Vagina (tissue), 2 donors: ENCODE measurements around the gene GINS3. TPM values are rescaled to one million over a fixed set of nuclear protein-coding genes. Genes with fewer than 3 reads are reported as not detected.
"Not testable (repeated sequence)": the region's sequence is repeated elsewhere in the genome, so short reads cannot be mapped to it uniquely, and the experiment has no call there.

ENCODE experiments used
- DNase-seq, 2 donors: peaks; one replicate each; pipeline ENCODE4 v3.0.0-alpha.2; 2017; ENCODE audit errors: extremely low spot score in 2 of 2
- H3K27ac ChIP-seq: fragments of 200-600 bp; sonication (generic); one replicate; pipeline ENCODE4 v1.5.1; 2019
- H3K27me3 ChIP-seq: fragments of 200-600 bp; sonication (generic); one replicate; pipeline ENCODE4 v1.5.1; 2019
- H3K36me3 ChIP-seq, 2 donors: fragments of 200-600 bp; sonication (generic); one replicate each; pipeline ENCODE4 v1.5.1; 2017 to 2019
- H3K4me1 ChIP-seq: fragments of 200-600 bp; sonication (generic); one replicate; pipeline ENCODE4 v1.5.1; 2019
- H3K4me3 ChIP-seq, 2 donors: fragments of 200-600 bp; sonication (generic); 1 replicate in 1 of 2; 2 replicates in 1 of 2; pipeline ENCODE4 v1.5.1; 2016 to 2019
- H3K9me3 ChIP-seq: fragments of 200-600 bp; sonication (generic); one replicate; pipeline ENCODE4 v1.5.1; 2019
- POLR2A ChIP-seq, 2 donors: fragments of 450-650 bp; IDR thresholded peaks; one replicate each; pipeline ENCODE4 v1.6.1; 2017; ENCODE audit warnings: antibody characterized with exemption in 2 of 2, mild to moderate bottlenecking in 2 of 2, moderate library complexity in 2 of 2
- POLR2AphosphoS5 ChIP-seq, 2 donors: sonication (generic); formaldehyde crosslinking; IDR thresholded peaks; one replicate each; pipeline ENCODE4 v1.9.0; 2017; ENCODE audit warnings: antibody characterized with exemption in 2 of 2, mild to moderate bottlenecking in 2 of 2, low read depth in 1 of 2; ENCODE audit not compliant: insufficient read depth in 1 of 2
- intact Hi-C: fragments of 100-400 bp; cut with DNase I; formaldehyde crosslinking; loops from one replicate; pipeline ENCODE4 v1.15.1; 2023
- total RNA-seq: library from RNA; depleted of rRNA; stranded (reverse); fragments of >200 nt; gene quantifications from one replicate; pipeline ENCODE4 v1.2.3, GENCODE V29; 2016
- TF ChIP-seq, protein P1 (sequence below), 3 experiments: fragments of 450-650 bp in 2 of 3; fragments of 200-600 bp in 1 of 3; sonication (generic) in 1 of 3; IDR thresholded peaks; one replicate each; pipeline ENCODE4 v1.5.1; 2017 to 2019; ENCODE audit warnings: antibody characterized with exemption in 3 of 3, mild to moderate bottlenecking in 2 of 3, moderate library complexity in 2 of 3

GINS3 gene
- total RNA-seq, 1 donor from 2014 or later, result 7.4 TPM

DNA sequence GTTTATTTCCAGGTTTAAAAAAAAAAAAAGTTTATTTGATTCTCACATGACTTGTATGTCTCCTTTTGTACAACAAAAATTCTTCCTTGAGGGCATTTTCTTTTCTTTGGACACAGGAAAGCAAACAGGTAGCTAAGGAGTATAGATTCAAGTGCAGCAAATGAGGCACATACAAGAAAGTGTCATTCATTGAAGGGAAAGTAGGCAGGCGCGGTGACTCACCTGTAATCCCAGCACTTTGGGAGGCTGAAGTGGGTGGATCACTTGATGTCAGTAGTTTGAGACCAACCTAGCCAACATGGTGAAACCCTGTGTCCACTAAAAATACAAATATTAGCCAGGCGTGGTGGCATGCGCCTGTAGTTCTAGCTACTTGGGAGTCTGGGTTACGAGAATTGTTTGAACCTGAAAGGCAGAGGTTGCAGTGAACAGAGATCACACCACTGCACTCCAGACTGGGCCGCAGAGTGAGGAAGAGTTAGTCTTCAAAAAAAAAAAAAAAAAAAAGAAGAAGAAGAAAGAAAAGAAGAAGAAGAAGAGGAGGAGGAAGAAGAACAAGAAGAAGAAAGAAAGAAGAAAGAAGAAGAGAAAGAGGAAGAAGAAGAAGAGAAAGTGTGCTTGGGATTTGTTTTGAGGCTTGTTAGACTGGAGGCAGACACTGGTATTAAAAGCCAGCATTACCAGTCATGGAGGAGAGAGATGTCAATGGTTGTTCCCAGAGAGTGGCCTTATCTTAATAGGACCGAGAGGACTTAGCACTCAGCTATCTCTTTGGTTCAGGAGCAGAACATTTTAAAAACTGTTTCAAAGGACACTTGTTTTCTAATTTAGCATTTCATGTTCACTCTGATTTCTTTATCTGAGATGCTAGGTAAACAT is 19.7 kb downstream of the GINS3 start:
- DNase-seq, result no peak
- Histone ChIP-seq H3K4me3 (no peak overlapping the region), H3K9me3 (no peaks in the 10 kb centered on the region), H3K36me3 (no peaks in the 10 kb centered on the region), H3K27ac (no peak overlapping the region), H3K27me3 (no peaks in the 10 kb centered on the region), H3K4me1 (peaks cover 4% of the 10 kb centered on the region)
- intact Hi-C loops, result no loop called here
- TF ChIP-seq, protein P1, sequence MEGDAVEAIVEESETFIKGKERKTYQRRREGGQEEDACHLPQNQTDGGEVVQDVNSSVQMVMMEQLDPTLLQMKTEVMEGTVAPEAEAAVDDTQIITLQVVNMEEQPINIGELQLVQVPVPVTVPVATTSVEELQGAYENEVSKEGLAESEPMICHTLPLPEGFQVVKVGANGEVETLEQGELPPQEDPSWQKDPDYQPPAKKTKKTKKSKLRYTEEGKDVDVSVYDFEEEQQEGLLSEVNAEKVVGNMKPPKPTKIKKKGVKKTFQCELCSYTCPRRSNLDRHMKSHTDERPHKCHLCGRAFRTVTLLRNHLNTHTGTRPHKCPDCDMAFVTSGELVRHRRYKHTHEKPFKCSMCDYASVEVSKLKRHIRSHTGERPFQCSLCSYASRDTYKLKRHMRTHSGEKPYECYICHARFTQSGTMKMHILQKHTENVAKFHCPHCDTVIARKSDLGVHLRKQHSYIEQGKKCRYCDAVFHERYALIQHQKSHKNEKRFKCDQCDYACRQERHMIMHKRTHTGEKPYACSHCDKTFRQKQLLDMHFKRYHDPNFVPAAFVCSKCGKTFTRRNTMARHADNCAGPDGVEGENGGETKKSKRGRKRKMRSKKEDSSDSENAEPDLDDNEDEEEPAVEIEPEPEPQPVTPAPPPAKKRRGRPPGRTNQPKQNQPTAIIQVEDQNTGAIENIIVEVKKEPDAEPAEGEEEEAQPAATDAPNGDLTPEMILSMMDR (IDR thresholded peaks at IDR 0.05), result no peak
- TF ChIP-seq POLR2A (IDR thresholded peaks at IDR 0.05) (no peak), POLR2AphosphoS5 (IDR thresholded peaks at IDR 0.05; ENCODE audit: insufficient read depth in 1 of 2, low read depth in 1 of 2) (peak in 1 of 2 donors; percentile 73)

DNA sequence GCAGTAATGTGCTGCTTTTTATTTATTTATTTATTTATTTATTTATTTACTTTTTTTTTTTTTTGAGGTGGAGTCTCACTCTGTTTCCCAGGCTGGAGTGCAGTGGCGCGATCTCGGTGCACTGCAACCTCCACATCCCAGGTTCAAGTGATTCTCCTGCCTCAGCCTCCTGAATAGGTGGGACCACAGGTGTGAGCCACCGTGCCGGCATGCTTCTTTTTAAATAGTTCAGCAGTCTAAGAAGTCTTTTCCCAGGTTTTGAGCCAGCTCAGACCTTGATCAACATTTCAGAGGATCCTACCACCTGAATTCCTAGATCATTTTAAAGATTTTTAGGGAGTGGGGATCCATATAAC is 20.3 kb downstream of the GINS3 start:
- H3K4me3 ChIP-seq, H3K4me1 ChIP-seq, DNase-seq, H3K27ac ChIP-seq, H3K36me3 ChIP-seq, intact Hi-C loops, H3K27me3 ChIP-seq, H3K9me3 ChIP-seq: not testable (repeated sequence)

DNA sequence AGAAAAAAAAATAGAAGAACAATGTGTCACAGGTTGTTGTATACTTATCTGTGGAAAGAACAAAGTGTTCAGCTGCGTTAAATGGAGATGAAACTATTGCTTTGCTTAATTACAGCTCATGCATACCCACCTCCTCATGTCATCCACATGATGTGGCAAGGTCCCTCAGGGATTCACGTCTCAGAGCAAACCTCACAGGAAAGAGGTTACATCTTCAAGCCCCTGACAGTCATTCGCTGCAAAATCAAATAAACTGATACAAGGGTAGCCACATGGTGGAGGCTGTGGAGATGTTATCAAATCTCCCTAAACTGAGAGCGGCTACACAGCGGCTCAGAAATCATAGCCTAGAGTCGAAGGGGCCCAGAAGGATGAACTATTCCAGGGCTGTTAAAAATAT is 21.1 kb downstream of the GINS3 start:
- intact Hi-C loops, result no loop called here
- no peak overlapping the region for H3K27ac ChIP-seq
- H3K36me3 ChIP-seq, result no peaks in the 10 kb centered on the region
- no peak for DNase-seq
- no peaks in the 10 kb centered on the region for H3K27me3 ChIP-seq
- H3K4me3 ChIP-seq, result no peak overlapping the region
- TF ChIP-seq, protein P1 (IDR thresholded peaks at IDR 0.05), result no peak
- no peak for TF ChIP-seq POLR2A (IDR thresholded peaks at IDR 0.05)
- TF ChIP-seq POLR2AphosphoS5 (IDR thresholded peaks at IDR 0.05; ENCODE audit: insufficient read depth in 1 of 2, low read depth in 1 of 2), result no peak
- H3K4me1 ChIP-seq, result peaks cover 4% of the 10 kb centered on the region
- no peaks in the 10 kb centered on the region for H3K9me3 ChIP-seq

DNA sequence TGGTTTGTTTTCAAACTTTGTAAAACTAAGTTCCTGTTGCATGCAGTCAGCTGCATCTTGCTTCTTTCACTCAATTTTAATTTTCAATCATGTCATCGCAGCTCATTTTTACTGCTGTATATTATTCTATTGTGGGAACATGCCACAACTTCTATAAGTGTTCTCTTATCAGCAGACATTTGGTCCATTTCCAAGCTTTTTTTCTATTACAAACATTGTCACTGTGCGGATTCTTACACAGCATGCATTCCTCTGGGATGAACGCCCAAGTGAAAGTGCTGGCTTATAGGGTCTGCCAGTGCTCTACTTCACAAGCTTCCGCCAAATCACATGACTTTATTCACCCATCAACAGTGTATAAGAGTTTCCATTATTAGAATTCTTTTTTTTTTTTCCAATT is 22.7 kb downstream of the GINS3 start:
- intact Hi-C loops, result no loop called here

DNA sequence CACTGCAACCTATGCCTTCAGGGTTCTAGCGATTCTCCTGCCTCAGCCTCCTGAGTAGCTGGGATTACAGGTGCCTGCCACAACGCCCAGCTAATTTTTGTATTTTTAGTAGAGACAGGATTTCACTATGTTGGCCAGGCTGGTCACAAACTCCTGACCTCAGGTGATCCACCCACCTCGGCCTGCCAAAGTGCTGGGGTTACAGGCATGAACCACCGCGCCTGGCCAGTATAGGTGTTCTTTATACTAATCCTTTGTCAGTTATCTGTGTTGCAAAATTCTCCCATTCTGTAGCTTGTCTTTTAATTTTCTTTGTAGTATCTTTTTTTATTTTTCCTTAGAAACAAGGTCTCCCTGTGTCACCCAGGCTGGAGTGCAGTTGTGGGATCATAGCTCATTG is 23.7 kb downstream of the GINS3 start:
- DNase-seq, intact Hi-C loops, H3K9me3 ChIP-seq, H3K4me3 ChIP-seq, H3K27ac ChIP-seq, H3K36me3 ChIP-seq, H3K4me1 ChIP-seq, H3K27me3 ChIP-seq: not testable (repeated sequence)

More for the DNA sequence above, 22.7 kb downstream of the GINS3 start:
- H3K27me3 ChIP-seq, result no peaks in the 10 kb centered on the region
- no peaks in the 10 kb centered on the region for H3K9me3 ChIP-seq
- H3K27ac ChIP-seq, result no peak overlapping the region
- DNase-seq, result no peak
- no peak for TF ChIP-seq POLR2AphosphoS5 (IDR thresholded peaks at IDR 0.05; ENCODE audit: insufficient read depth in 1 of 2, low read depth in 1 of 2)
- TF ChIP-seq POLR2A (IDR thresholded peaks at IDR 0.05), result no peak
- TF ChIP-seq, protein P1 (IDR thresholded peaks at IDR 0.05), result no peak
- no peak overlapping the region for H3K4me3 ChIP-seq
- no peaks in the 10 kb centered on the region for H3K36me3 ChIP-seq
- no peaks in the 10 kb centered on the region for H3K4me1 ChIP-seq

DNA sequence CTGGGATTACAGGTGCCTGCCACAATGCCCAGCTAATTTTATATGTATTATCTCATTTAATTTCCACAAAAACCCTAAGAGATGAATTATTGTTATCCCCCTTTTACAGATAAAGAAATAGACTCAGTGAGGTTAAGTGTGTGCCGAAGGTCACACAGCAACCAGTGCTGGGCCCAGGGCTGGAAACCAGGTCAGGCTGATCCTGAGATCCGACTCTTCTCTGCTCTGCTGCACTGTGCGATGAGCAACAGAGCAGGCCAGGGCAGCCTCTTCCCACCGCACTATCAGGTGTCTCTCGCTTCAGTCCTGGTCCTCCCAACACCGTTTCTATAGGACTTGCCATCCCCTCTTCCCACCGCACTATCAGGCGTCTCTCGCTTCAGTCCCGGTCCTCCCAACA is 24.8 kb downstream of the GINS3 start:
- Histone ChIP-seq H3K27ac (no peak overlapping the region), H3K4me1 (no peaks in the 10 kb centered on the region), H3K27me3 (no peaks in the 10 kb centered on the region), H3K4me3 (no peak overlapping the region), H3K9me3 (no peaks in the 10 kb centered on the region), H3K36me3 (no peaks in the 10 kb centered on the region)
- no peak for TF ChIP-seq POLR2AphosphoS5 (IDR thresholded peaks at IDR 0.05; ENCODE audit: insufficient read depth in 1 of 2, low read depth in 1 of 2)
- TF ChIP-seq, protein P1 (IDR thresholded peaks at IDR 0.05), result no peak
- TF ChIP-seq POLR2A (IDR thresholded peaks at IDR 0.05), result no peak
- intact Hi-C loops, result no loop called here
- no peak for DNase-seq
